CD4-positive, alpha-beta memory T cell (primary cell): ENCODE results near the gene CBX3. TPM values are rescaled to one million over a fixed set of nuclear protein-coding genes. Genes with fewer than 3 reads are reported as not detected.

Experiments
- CTCF ChIA-PET: fragments of 350-600 bp; sonication (Branson Sonifier 250); formaldehyde crosslinking; loops from one replicate; lab custom pipeline; 2021; ENCODE audit warnings: inconsistent platforms; ENCODE audit not compliant: partially characterized antibody; lab: Charles Lee
- POLR2A ChIA-PET: fragments of 350-600 bp; sonication (Branson Sonifier 250); formaldehyde crosslinking; loops from one replicate; lab custom pipeline; 2021; ENCODE audit not compliant: partially characterized antibody; lab: Charles Lee
- DNase-seq, 5 donors: peaks; one replicate each; pipeline versions ENCODE4 v3.0.0 to v3.0.0-alpha.2; 2020 to 2022; ENCODE audit warnings: mixed read lengths in 1 of 5
- H3K27ac ChIP-seq: one replicate; pipeline ENCODE4 v1.7.0; 2013; ENCODE audit warnings: low read depth, low read length
- H3K27me3 ChIP-seq: 2 replicates; pipeline ENCODE4 v1.7.0; 2013; ENCODE audit warnings: mild to moderate bottlenecking, low read length, moderate library complexity; ENCODE audit not compliant: insufficient read depth
- H3K36me3 ChIP-seq: 2 replicates; pipeline ENCODE4 v1.7.0; 2013; ENCODE audit warnings: mild to moderate bottlenecking, low read length, moderate library complexity; ENCODE audit not compliant: insufficient read depth
- H3K4me1 ChIP-seq: 2 replicates; pipeline ENCODE4 v1.7.0; 2013; ENCODE audit warnings: mild to moderate bottlenecking, low read length, moderate library complexity; ENCODE audit not compliant: insufficient read depth
- H3K4me3 ChIP-seq, 2 donors: one replicate each; pipeline ENCODE4 v1.7.0; 2013; ENCODE audit warnings: low read length in 2 of 2, mild to moderate bottlenecking in 1 of 2
- H3K9me3 ChIP-seq, 2 donors: one replicate each; pipeline ENCODE4 v1.7.0; 2013; ENCODE audit warnings: low read length in 2 of 2, control low read depth in 1 of 2; ENCODE audit not compliant: control insufficient read depth in 1 of 2
- H3K27ac Mint-ChIP-seq, 7 donors: one replicate each; pipeline ENCODE4 v1.8.0; 2020 to 2021; ENCODE audit warnings: mixed read lengths in 7 of 7, mild to moderate bottlenecking in 6 of 7, inconsistent platforms in 3 of 7, moderate library complexity in 3 of 7
- H3K27me3 Mint-ChIP-seq, 2 donors: one replicate each; pipeline ENCODE4 v1.8.0; 2020 to 2021; ENCODE audit warnings: mixed read lengths in 2 of 2
- H3K36me3 Mint-ChIP-seq, 2 donors: one replicate each; pipeline ENCODE4 v1.8.0; 2020 to 2021; ENCODE audit warnings: mixed read lengths in 2 of 2, inconsistent platforms in 1 of 2, mild to moderate bottlenecking in 1 of 2
- H3K4me1 Mint-ChIP-seq, 4 donors: one replicate each; pipeline ENCODE4 v1.8.0; 2020 to 2021; ENCODE audit warnings: mixed read lengths in 4 of 4, mild to moderate bottlenecking in 1 of 4
- H3K4me3 Mint-ChIP-seq, 8 donors: one replicate each; pipeline ENCODE4 v1.8.0; 2020 to 2021; ENCODE audit warnings: mixed read lengths in 8 of 8, mild to moderate bottlenecking in 7 of 8, moderate library complexity in 6 of 8, inconsistent platforms in 3 of 8
- H3K9me3 Mint-ChIP-seq, 8 donors: one replicate each; pipeline ENCODE4 v1.8.0; 2020 to 2021; ENCODE audit warnings: mixed read lengths in 8 of 8, mild to moderate bottlenecking in 5 of 8, inconsistent platforms in 3 of 8, moderate library complexity in 1 of 8
- intact Hi-C: fragments of 100-400 bp; cut with micrococcal nuclease; formaldehyde crosslinking; loops from one replicate; pipeline ENCODE4 v1.15.1; 2023
- polyA plus RNA-seq, 2 donors: library from polyadenylated mRNA; unstranded; fragments of 300-500 nt; fragmentation: Illumina TruSeq; gene quantifications; one replicate each; pipeline ENCODE4 v1.2.3, GENCODE V29; 2021
- total RNA-seq, 2 experiments: library from RNA; stranded (reverse); gene quantifications; one replicate each; pipeline ENCODE4 v1.2.3, GENCODE V29; 2021

The CBX3 gene
- total and polyA plus RNA-seq, 4 experiments from 2014 or later: 105 to 180 (median 166) TPM

DNA sequence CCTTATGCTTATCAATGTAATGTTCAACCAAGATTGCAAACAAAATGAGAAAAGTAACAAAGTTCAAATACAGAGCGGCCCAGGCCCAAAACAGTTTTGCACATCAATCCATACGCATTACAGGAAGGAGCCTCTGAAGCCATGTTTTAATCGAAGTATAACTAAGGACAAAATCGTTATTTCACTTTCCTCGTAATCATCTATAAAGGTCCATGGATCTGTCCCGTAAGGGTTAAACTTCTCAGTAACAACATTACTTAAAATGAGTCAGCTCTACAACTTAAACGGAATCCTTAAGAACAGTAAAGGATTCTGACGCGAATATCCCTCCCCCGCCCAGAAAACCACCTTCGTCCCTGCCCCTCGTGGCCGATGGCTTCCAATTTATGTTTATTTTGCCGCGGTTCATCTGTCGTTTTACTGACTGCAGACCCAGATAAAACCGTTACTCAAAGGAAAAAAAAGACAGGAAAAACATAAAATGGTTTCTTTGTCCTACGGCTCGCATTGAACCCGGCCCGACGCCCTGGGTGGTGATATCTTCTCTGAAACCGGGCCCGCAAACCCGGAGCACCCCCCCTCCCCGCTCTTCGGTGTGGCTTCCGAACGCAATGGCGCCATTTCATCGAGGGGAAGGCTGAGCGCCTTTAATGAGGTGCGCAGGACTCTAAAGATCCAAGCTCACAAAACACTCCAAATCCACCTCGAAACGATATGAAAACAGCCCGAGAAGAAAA is 2.1 kb upstream of the CBX3 start:
- intact Hi-C loops: loop anchor here (1.0 to 5.0 kb wide), 4 partner anchors 47 to 961 kb away; partner anchors contain the start of gene NFE2L3
- H3K4me3 ChIP-seq: peak overlapping the region; percentile 80 to 89
- peaks cover 30% of the 10 kb centered on the region for H3K36me3 ChIP-seq
- H3K9me3 ChIP-seq: no peaks in the 10 kb centered on the region
- Mint-ChIP-seq H3K27me3 (peaks cover 0 to 4% of the 10 kb centered on the region in 2 donors), H3K27ac (peak overlapping the region; percentile 99 to 100 (median 100)), H3K4me3 (peak overlapping the region; percentile 99 to 100 (median 100)), H3K9me3 (peaks cover 0 to 18% (median 4%) of the 10 kb centered on the region in 8 donors), H3K36me3 (peaks cover 50 to 72% of the 10 kb centered on the region in 2 donors), H3K4me1 (peaks cover 37 to 74% (median 45%) of the 10 kb centered on the region in 4 donors)
- H3K27ac ChIP-seq: peak overlapping the region; percentile 98
- ChIA-PET POLR2A (interaction anchor here (0.6 to 13.1 kb wide), 34 partner anchors 8 to 1541 kb away, joined by 3 to 369 read pairs (median 6); partner anchors contain the start of genes NFE2L3, OSBPL3, SNX10 and TAX1BP1), CTCF (interaction anchor here (0.8 to 9.9 kb wide), 24 partner anchors 7 to 307 kb away, joined by 3 to 212 read pairs (median 6); partner anchors contain the start of genes NFE2L3 and SNX10)
- H3K4me1 ChIP-seq: peaks cover 56% of the 10 kb centered on the region
- peak in 3 of 5 donors; percentile 77 to 79 (median 79) for DNase-seq
- no peaks in the 10 kb centered on the region for H3K27me3 ChIP-seq

DNA sequence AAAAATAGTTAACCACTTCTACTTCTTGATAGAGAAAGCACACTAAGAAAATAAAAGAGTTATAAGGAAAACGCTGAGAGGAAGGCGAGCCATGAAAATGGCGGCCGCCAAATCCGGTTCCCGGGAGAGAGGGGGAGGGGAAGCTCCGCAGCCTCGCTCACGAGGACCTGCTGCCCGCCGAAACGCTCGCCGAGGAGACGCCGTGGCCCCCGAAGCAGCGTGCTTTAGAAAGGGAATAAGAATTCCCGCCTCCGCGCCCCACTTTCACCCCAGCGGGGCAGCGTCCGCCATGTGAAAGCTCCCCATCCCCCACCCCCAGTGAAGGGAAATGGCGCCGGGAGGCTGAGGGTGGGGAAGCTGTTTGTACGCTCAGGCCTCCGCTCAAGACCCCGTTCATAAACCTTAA is 1.5 kb upstream of the CBX3 start:
- Mint-ChIP-seq H3K36me3 (peaks cover 48 to 71% of the 10 kb centered on the region in 2 donors), H3K27ac (peak overlapping the region; percentile 99 to 100 (median 100)), H3K4me3 (peak overlapping the region; percentile 99 to 100 (median 100)), H3K9me3 (peaks cover 0 to 18% (median 4%) of the 10 kb centered on the region in 8 donors), H3K4me1 (peaks cover 39 to 76% (median 46%) of the 10 kb centered on the region in 4 donors), H3K27me3 (peaks cover 0 to 4% of the 10 kb centered on the region in 2 donors)
- peaks cover 27% of the 10 kb centered on the region for H3K36me3 ChIP-seq
- peak overlapping the region; percentile 98 for H3K27ac ChIP-seq
- CTCF ChIA-PET: interaction anchor here (0.8 to 9.9 kb wide), 9 partner anchors 8 to 165 kb away, joined by 3 to 212 read pairs (median 12); partner anchors contain the start of genes NFE2L3 and SNX10
- peak; percentile 79 to 86 (median 83) for DNase-seq
- no peaks in the 10 kb centered on the region for H3K27me3 ChIP-seq
- peaks cover 56% of the 10 kb centered on the region for H3K4me1 ChIP-seq
- H3K9me3 ChIP-seq: no peaks in the 10 kb centered on the region
- POLR2A ChIA-PET: interaction anchor here (0.6 to 13.1 kb wide), 35 partner anchors 8 to 1541 kb away, joined by 3 to 369 read pairs (median 6); partner anchors contain the start of genes NFE2L3, OSBPL3, SNX10 and TAX1BP1
- intact Hi-C loops: loop anchor here (1.0 to 5.0 kb wide), 3 partner anchors 48 to 467 kb away; partner anchors contain the start of gene NFE2L3
- H3K4me3 ChIP-seq: peak overlapping the region; percentile 80 to 89

DNA sequence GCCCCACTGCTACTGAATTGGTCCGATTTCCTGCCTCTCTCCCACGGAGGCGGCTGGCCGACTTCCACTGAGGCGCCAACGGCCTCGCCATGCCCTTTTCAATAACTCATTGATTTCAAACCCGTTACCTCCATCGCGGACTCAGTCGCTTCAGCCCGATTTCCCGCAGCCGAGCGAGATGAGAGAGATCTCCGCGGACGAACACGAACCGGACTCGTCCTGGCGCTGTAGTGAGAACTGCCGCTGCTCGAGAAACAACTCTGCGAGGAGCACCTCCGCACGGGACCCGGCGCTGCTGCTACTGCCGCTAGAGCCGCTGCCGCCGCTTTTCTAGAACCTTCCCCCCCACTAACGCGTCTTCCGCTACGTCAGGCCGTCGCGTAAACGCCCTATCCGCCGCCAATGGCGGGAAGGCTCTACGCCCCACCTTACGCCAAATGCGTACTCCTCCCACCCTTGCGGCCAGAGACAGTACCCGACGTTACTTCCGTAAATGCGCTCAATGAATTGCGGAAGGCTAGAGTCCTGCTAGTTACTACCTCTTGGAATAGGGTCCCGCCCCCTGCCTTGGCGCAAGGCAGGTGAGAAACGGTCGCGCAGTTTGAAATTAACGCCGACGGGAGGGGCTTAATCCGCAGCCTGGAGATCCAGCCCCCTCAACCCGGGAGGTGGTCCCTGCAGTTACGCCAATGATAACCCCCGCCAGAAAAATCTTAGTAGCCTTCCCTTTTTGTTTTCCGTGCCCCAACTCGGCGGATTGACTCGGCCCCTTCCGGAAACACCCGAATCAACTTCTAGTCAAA is 900 bp upstream of the CBX3 start, which contains the start of gene HNRNPA2B1:
HNRNPA2B1 (minus strand) TSS at position 303 of the 803 bp plus-strand sequence; CDS start at position 134, 169 bp downstream.
- H3K9me3 ChIP-seq: no peaks in the 10 kb centered on the region
- H3K4me1 ChIP-seq: peaks cover 56% of the 10 kb centered on the region
- H3K9me3 Mint-ChIP-seq: peaks cover 0 to 18% (median 4%) of the 10 kb centered on the region in 8 donors
- H3K27me3 Mint-ChIP-seq: peaks cover 0 to 4% of the 10 kb centered on the region in 2 donors
- ChIA-PET POLR2A (interaction anchor here (0.6 to 13.1 kb wide), 46 partner anchors 9 to 1540 kb away, joined by 3 to 369 read pairs (median 6); partner anchors contain the start of genes CYCS, NFE2L3, OSBPL3 and SNX10), CTCF (interaction anchor here (0.8 to 9.9 kb wide), 9 partner anchors 8 to 169 kb away, joined by 3 to 212 read pairs (median 5); partner anchors contain the start of genes NFE2L3 and SNX10)
- H3K36me3 Mint-ChIP-seq: peaks cover 42 to 71% of the 10 kb centered on the region in 2 donors
- DNase-seq: peak; percentile 98 to 100 (median 99)
- peak within 1 kb of the TSS; percentile 80 to 89 for H3K4me3 ChIP-seq
- intact Hi-C loops: loop anchor here (1.0 to 5.0 kb wide), 4 partner anchors 48 to 467 kb away; partner anchors contain the start of genes NFE2L3 and SNX10
- H3K27ac ChIP-seq: peak within 1 kb of the TSS; percentile 98
- peak within 1 kb of the TSS; percentile 99 to 100 (median 100) for H3K27ac Mint-ChIP-seq
- no peaks in the 10 kb centered on the region for H3K27me3 ChIP-seq
- peaks cover 21% of the 10 kb centered on the region for H3K36me3 ChIP-seq
- H3K4me3 Mint-ChIP-seq: peak within 1 kb of the TSS; percentile 99 to 100 (median 100)
- peaks cover 38 to 76% (median 46%) of the 10 kb centered on the region in 4 donors for H3K4me1 Mint-ChIP-seq

DNA sequence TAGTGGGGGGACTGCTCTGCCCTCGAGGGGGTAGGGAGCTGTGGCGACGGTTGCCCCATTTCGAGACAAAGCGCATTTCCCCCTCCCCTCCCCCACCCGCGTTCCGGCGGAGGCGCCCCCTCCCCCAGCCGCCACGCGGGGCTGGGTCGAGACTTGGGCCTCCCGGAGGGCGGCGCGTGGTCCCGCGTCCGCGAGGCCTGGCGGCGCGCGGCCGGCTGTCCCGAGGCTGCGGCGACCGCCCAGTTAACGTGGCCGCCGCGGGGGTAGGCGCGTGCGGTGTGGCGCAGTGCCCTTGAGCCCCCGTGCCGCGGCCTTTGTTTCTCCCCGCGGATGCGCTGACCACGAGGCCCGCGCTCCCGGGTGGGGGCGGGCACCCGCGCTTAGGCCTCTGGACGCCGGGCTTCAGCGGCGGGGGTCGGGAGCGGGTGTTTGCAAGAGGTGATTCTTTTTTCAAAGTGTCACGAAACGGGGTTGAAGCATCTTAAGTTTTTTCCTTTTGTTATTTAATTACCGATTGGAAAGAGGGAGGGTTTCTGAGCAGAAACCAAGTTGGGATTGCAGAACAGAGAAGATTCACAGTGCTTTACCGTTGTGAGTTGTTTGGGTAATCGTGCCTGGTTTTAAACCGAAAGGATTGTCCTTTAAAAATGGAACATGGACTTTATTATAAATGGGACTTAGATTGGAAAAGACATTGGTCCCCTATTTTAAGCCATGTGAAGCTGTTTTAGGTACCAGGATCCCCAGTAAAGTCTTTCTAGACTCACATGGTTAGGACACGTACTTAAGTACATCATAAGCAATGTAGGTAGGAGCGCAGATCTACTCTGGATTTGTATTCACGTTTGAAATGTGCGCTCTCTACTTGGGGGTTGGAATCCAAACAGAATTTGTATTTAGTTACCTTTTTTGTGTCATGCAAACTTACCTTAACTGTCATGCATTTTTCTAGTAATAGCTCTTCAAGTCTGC is 760 bp downstream of the CBX3 start:
- peak in 3 of 5 donors; percentile 57 to 62 (median 59) for DNase-seq
- Histone ChIP-seq H3K36me3 (peaks cover 16% of the 10 kb centered on the region), H3K4me3 (peak overlapping the region; percentile 53 to 89), H3K4me1 (peaks cover 54% of the 10 kb centered on the region), H3K9me3 (no peaks in the 10 kb centered on the region), H3K27me3 (no peaks in the 10 kb centered on the region), H3K27ac (peak overlapping the region; percentile 98)
- Mint-ChIP-seq H3K27me3 (peaks cover 0 to 4% of the 10 kb centered on the region in 2 donors), H3K36me3 (peaks cover 37 to 70% of the 10 kb centered on the region in 2 donors), H3K4me3 (peak overlapping the region; percentile 89 to 100 (median 92)), H3K27ac (peak overlapping the region; percentile 89 to 99 (median 91)), H3K9me3 (peaks cover 0 to 18% (median 4%) of the 10 kb centered on the region in 8 donors), H3K4me1 (peaks cover 29 to 74% (median 41%) of the 10 kb centered on the region in 4 donors)
- intact Hi-C loops: loop anchor here (5.0 kb wide), 2 partner anchors 75 to 465 kb away; no protein-coding TSS in a partner anchor
- ChIA-PET POLR2A (interaction anchor here (0.8 to 13.1 kb wide), 23 partner anchors 8 to 1077 kb away, joined by 3 to 369 read pairs (median 6); partner anchors contain the start of genes CYCS, NFE2L3 and SNX10), CTCF (interaction anchor here (0.8 to 4.3 kb wide), 9 partner anchors 10 to 310 kb away, joined by 3 to 21 read pairs (median 5); partner anchors contain the start of genes NFE2L3 and SNX10)

DNA sequence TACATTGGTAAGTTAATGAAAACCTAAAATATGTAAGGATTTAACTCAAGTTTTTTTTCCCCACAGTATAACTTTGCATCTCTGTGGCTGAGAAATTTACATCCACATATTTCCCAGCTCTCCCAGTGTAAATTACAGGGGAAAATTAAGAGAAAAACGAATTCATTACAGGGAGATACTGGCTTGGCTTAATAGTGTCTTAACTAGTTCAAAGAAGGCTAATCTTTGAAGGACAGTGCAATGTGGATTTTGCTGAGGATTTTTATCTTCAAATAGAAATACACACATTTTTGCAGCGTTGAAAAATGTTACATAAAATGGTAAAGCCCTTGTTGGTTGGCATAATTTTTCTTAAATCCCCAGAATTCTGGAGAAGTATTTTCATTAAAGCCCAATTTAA is 1.5 kb downstream of the CBX3 start:
- peaks cover 35 to 71% of the 10 kb centered on the region in 2 donors for H3K36me3 Mint-ChIP-seq

More for the DNA sequence above, 1.5 kb downstream of the CBX3 start:
- peak overlapping the region; percentile 53 to 89 for H3K4me3 ChIP-seq
- H3K4me1 Mint-ChIP-seq: peaks cover 25 to 71% (median 42%) of the 10 kb centered on the region in 4 donors
- no peaks in the 10 kb centered on the region for H3K9me3 ChIP-seq
- H3K27ac ChIP-seq: peak overlapping the region; percentile 98
- H3K27ac Mint-ChIP-seq: peak overlapping the region; percentile 87 to 95 (median 91)
- H3K27me3 Mint-ChIP-seq: peaks cover 0 to 4% of the 10 kb centered on the region in 2 donors
- peaks cover 0 to 18% (median 4%) of the 10 kb centered on the region in 8 donors for H3K9me3 Mint-ChIP-seq
- no peaks in the 10 kb centered on the region for H3K27me3 ChIP-seq
- H3K36me3 ChIP-seq: peaks cover 17% of the 10 kb centered on the region
- peak overlapping the region; percentile 89 to 93 (median 91) for H3K4me3 Mint-ChIP-seq
- CTCF ChIA-PET: interaction anchor here (1.0 to 4.3 kb wide), 3 partner anchors 11 to 112 kb away, joined by 3 to 21 read pairs (median 5); partner anchors contain the start of gene NFE2L3
- H3K4me1 ChIP-seq: peaks cover 49% of the 10 kb centered on the region
- intact Hi-C loops: loop anchor here (5.0 kb wide), 2 partner anchors 74 to 464 kb away; no protein-coding TSS in a partner anchor
- DNase-seq: no peak
- POLR2A ChIA-PET: interaction anchor here (0.8 to 13.1 kb wide), 9 partner anchors 9 to 162 kb away, joined by 3 to 369 read pairs (median 8); partner anchors contain the start of gene NFE2L3
